ENCODE measurements around the gene RPS6KA5.

GRCh38 chr14:91070572-91070971 lies 10.1 kb upstream of the RPS6KA5 start:
- TF ChIP-seq CTCF (IDR thresholded peaks at IDR 0.05) = no peak
- no peak for TF ChIP-seq POLR2AphosphoS5 (IDR thresholded peaks at IDR 0.05)
